ENCODE measurements around the gene PACRG. TPM values are rescaled to one million over a fixed set of nuclear protein-coding genes. Genes with fewer than 3 reads are reported as not detected.

The PACRG gene
- polyA plus RNA-seq, 1 of the 3 experiments (the other 2 are of a cell fraction): 0.56 TPM

DNA sequence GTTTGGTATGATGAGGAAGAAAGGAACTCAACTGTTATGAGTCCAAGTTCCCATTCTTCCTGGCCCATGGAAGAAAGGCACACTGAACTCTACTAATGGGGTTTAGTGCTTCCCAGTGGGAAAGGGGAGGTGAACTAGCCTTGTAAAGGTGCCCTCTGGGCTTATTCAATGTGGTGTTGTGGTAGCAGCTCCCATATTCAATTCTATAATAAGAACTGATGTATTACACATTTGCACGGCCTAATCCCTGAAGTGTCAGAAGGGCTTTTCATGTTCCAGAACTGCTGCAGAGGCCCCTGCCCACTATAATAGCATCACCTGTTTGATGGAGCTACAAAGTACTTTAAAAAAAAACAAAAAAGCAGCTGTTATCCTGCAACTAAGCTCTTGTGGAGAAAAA lies 17.4 kb upstream of the PACRG start:
- no peaks in the 10 kb centered on the region for H3K36me3 ChIP-seq (replicated peaks in 1 of 2; ENCODE audit: control insufficient read depth in 1 of 2, insufficient read depth in 2 of 2, low read length in 1 of 2)
- H4K20me1 ChIP-seq (ENCODE audit: insufficient read depth): no peaks in the 10 kb centered on the region
- no peaks in the 10 kb centered on the region for H3K79me2 ChIP-seq (ENCODE audit: insufficient read depth)
- no peaks in the 10 kb centered on the region for H3K9me3 ChIP-seq
- TF ChIP-seq, protein P1, sequence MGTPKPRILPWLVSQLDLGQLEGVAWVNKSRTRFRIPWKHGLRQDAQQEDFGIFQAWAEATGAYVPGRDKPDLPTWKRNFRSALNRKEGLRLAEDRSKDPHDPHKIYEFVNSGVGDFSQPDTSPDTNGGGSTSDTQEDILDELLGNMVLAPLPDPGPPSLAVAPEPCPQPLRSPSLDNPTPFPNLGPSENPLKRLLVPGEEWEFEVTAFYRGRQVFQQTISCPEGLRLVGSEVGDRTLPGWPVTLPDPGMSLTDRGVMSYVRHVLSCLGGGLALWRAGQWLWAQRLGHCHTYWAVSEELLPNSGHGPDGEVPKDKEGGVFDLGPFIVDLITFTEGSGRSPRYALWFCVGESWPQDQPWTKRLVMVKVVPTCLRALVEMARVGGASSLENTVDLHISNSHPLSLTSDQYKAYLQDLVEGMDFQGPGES (IDR thresholded peaks at IDR 0.05; ENCODE audit: low read depth, low read length): no peak
- TF ChIP-seq EZH2phosphoT487 (IDR thresholded peaks at IDR 0.05; ENCODE audit: borderline replicate concordance, low read depth) (no peak), GABPA (IDR thresholded peaks at IDR 0.05; ENCODE audit: low read depth) (no peak), FOXJ3 (CRISPR knock-in tag; IDR thresholded peaks at IDR 0.05) (no peak), FOSL2 (IDR thresholded peaks at IDR 0.05; ENCODE audit: borderline replicate concordance, low read depth) (no peak), RCOR1 (IDR thresholded peaks at IDR 0.05; ENCODE audit: low read length) (no peak), ELF1 (IDR thresholded peaks at IDR 0.05) (no peak)
- TF ChIP-seq, protein P2, sequence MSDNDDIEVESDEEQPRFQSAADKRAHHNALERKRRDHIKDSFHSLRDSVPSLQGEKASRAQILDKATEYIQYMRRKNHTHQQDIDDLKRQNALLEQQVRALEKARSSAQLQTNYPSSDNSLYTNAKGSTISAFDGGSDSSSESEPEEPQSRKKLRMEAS (IDR thresholded peaks at IDR 0.05; ENCODE audit: low read depth): no peak
- H3K9me2 ChIP-seq: no peaks in the 10 kb centered on the region
- no peak overlapping the region for H3K4me3 ChIP-seq (ENCODE audit: low read depth in 2 of 2, low read length in 1 of 2)
- H3K27ac ChIP-seq (ENCODE audit: low read depth in 2 of 2, low read length in 1 of 2): no peak overlapping the region
- H3K27me3 ChIP-seq (ENCODE audit: insufficient read depth): no peaks in the 10 kb centered on the region
- no peak overlapping the region for H3K9ac ChIP-seq
- no peak for DNase-seq
- CTCF ChIA-PET: interaction anchor here (0.9 to 1.2 kb wide), 3 partner anchors 26 to 172 kb away, joined by 3 to 4 read pairs (median 3); no protein-coding TSS in a partner anchor
- peaks cover 0 to 21% of the 10 kb centered on the region in 2 experiments; a peak in 2 of 4 replicates for H3K4me1 ChIP-seq (ENCODE audit: control insufficient read depth in 1 of 2, insufficient read depth in 2 of 2, low read depth in 1 of 2, low read length in 1 of 2)
- H3F3A ChIP-seq (replicated peaks; ENCODE audit: insufficient read depth): no peaks in the 10 kb centered on the region
- WGBS (ENCODE audit: low lambda C conversion rate): 71% methylated on average over 1 of the region's 1 CpG
- no peak overlapping the region for H3K4me2 ChIP-seq
- POLR2A ChIA-PET: no interaction called here
- no peak overlapping the region for H2AFZ ChIP-seq (ENCODE audit: low read depth)

DNA sequence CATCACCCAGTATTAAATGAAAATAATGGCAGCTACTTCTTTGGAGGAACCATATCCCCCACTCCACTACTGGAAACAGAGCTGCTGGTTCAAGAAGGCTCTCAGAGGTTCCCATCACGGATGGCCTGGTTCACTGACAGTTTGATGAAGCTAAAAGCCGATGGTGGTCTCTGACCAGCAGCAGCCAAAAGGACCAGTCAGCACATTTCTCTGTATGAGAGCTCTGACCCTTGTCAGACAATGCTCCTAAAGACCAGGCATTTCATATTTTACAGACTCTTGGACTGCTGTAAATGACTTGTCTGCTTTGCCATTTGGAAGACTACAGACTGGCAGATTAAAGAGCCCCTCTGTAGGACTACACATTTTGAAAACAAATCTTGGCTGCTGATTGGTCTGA lies 16.8 kb upstream of the PACRG start:
- Histone ChIP-seq H3K27me3 (ENCODE audit: insufficient read depth) (no peaks in the 10 kb centered on the region), H3K27ac (ENCODE audit: low read depth in 2 of 2, low read length in 1 of 2) (no peak overlapping the region), H2AFZ (ENCODE audit: low read depth) (no peak overlapping the region), H4K20me1 (ENCODE audit: insufficient read depth) (no peaks in the 10 kb centered on the region), H3K36me3 (replicated peaks in 1 of 2; ENCODE audit: control insufficient read depth in 1 of 2, insufficient read depth in 2 of 2, low read length in 1 of 2) (no peaks in the 10 kb centered on the region), H3K9me3 (no peaks in the 10 kb centered on the region), H3K4me3 (ENCODE audit: low read depth in 2 of 2, low read length in 1 of 2) (no peak overlapping the region), H3K4me2 (no peak overlapping the region), H3K4me1 (ENCODE audit: control insufficient read depth in 1 of 2, insufficient read depth in 2 of 2, low read depth in 1 of 2, low read length in 1 of 2) (peaks cover 0 to 20% of the 10 kb centered on the region in 2 experiments; a peak in 2 of 4 replicates), H3K79me2 (ENCODE audit: insufficient read depth) (no peaks in the 10 kb centered on the region), H3F3A (replicated peaks; ENCODE audit: insufficient read depth) (no peaks in the 10 kb centered on the region), H3K9me2 (no peaks in the 10 kb centered on the region), H3K9ac (no peak overlapping the region)
- ChIA-PET CTCF (interaction anchor here (0.7 to 1.2 kb wide), 4 partner anchors 12 to 172 kb away, joined by 3 to 4 read pairs (median 3); no protein-coding TSS in a partner anchor), POLR2A (no interaction called here)
- WGBS (ENCODE audit: low lambda C conversion rate): 23% methylated on average over 2 of the region's 2 CpGs
- no peak for DNase-seq
- TF ChIP-seq, protein P3, sequence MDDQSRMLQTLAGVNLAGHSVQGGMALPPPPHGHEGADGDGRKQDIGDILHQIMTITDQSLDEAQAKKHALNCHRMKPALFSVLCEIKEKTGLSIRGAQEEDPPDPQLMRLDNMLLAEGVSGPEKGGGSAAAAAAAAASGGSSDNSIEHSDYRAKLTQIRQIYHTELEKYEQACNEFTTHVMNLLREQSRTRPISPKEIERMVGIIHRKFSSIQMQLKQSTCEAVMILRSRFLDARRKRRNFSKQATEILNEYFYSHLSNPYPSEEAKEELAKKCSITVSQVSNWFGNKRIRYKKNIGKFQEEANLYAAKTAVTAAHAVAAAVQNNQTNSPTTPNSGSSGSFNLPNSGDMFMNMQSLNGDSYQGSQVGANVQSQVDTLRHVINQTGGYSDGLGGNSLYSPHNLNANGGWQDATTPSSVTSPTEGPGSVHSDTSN (IDR thresholded peaks at IDR 0.05): no peak
- TF ChIP-seq, protein P4, sequence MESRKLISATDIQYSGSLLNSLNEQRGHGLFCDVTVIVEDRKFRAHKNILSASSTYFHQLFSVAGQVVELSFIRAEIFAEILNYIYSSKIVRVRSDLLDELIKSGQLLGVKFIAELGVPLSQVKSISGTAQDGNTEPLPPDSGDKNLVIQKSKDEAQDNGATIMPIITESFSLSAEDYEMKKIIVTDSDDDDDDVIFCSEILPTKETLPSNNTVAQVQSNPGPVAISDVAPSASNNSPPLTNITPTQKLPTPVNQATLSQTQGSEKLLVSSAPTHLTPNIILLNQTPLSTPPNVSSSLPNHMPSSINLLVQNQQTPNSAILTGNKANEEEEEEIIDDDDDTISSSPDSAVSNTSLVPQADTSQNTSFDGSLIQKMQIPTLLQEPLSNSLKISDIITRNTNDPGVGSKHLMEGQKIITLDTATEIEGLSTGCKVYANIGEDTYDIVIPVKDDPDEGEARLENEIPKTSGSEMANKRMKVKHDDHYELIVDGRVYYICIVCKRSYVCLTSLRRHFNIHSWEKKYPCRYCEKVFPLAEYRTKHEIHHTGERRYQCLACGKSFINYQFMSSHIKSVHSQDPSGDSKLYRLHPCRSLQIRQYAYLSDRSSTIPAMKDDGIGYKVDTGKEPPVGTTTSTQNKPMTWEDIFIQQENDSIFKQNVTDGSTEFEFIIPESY (IDR thresholded peaks at IDR 0.05; ENCODE audit: borderline replicate concordance, low read depth): no peak
- TF ChIP-seq JUND (IDR thresholded peaks at IDR 0.05) (no peak), RFX5 (IDR thresholded peaks at IDR 0.05; ENCODE audit: low read length) (no peak), MEF2A (IDR thresholded peaks at IDR 0.05; ENCODE audit: borderline replicate concordance, low read depth) (no peak), SIN3A (IDR thresholded peaks at IDR 0.05; ENCODE audit: borderline replicate concordance, low read depth, low read length) (no peak), NRF1 (IDR thresholded peaks at IDR 0.05; ENCODE audit: low read depth, low read length) (no peak), MXI1 (IDR thresholded peaks at IDR 0.05; ENCODE audit: low read depth, low read length) (no peak), TCF12 (IDR thresholded peaks at IDR 0.05) (no peak), FOXM1 (IDR thresholded peaks at IDR 0.05; ENCODE audit: low read depth) (no peak)
